GM23248 (cell line): ENCODE measurements around the gene SYPL1. TPM values are rescaled to one million over a fixed set of nuclear protein-coding genes. Genes with fewer than 3 reads are reported as not detected.

Experiments
- DNase-seq: peaks from one replicate; pipeline ENCODE4 v3.0.0-alpha.2; 2015
- H2AFZ ChIP-seq: fragments of 200-600 bp; sonication (generic); 2 replicates; pipeline ENCODE4 v1.6.1; 2016; ENCODE audit warnings: antibody characterized with exemption
- H3F3A ChIP-seq: fragments of 200-600 bp; sonication (generic); 2 replicates; pipeline ENCODE4 v1.6.1; 2016; ENCODE audit warnings: mild to moderate bottlenecking, antibody characterized with exemption, mixed run types; ENCODE audit not compliant: insufficient read depth
- H3K27ac ChIP-seq: fragments of 200-600 bp; sonication (generic); 2 replicates; pipeline ENCODE4 v1.5.1; 2016; ENCODE audit warnings: mild to moderate bottlenecking
- H3K27me3 ChIP-seq: fragments of 200-600 bp; sonication (generic); replicated peaks from 2 replicates; pipeline ENCODE4 v1.6.1; 2016; ENCODE audit warnings: mild to moderate bottlenecking; ENCODE audit not compliant: insufficient read depth
- H3K36me3 ChIP-seq: fragments of 200-600 bp; sonication (generic); 2 replicates; pipeline ENCODE4 v1.6.1; 2016; ENCODE audit warnings: low read depth, mild to moderate bottlenecking
- H3K4me1 ChIP-seq: fragments of 200-600 bp; sonication (generic); 2 replicates; pipeline ENCODE4 v1.6.1; 2016; ENCODE audit warnings: mild to moderate bottlenecking; ENCODE audit not compliant: insufficient read depth
- H3K4me2 ChIP-seq: fragments of 200-600 bp; sonication (generic); one replicate; pipeline ENCODE4 v1.6.1; 2016; ENCODE audit warnings: mild to moderate bottlenecking; ENCODE audit not compliant: unreplicated experiment
- H3K4me3 ChIP-seq: fragments of 200-600 bp; sonication (generic); 2 replicates; pipeline ENCODE4 v1.5.1; 2016; ENCODE audit warnings: mild to moderate bottlenecking
- H3K79me2 ChIP-seq: fragments of 200-600 bp; sonication (generic); 2 replicates; pipeline ENCODE4 v1.6.1; 2016; ENCODE audit warnings: mild to moderate bottlenecking; ENCODE audit not compliant: insufficient read depth
- H3K9ac ChIP-seq: fragments of 200-600 bp; sonication (generic); 2 replicates; pipeline ENCODE4 v1.6.1; 2016; ENCODE audit warnings: mild to moderate bottlenecking
- H3K9me2 ChIP-seq: fragments of 200-600 bp; sonication (generic); 2 replicates; pipeline ENCODE4 v1.6.1; 2016; ENCODE audit warnings: mixed run types, mild to moderate bottlenecking, moderate library complexity; ENCODE audit not compliant: insufficient read depth
- H3K9me3 ChIP-seq: fragments of 200-600 bp; sonication (generic); one replicate; pipeline ENCODE4 v1.6.1; 2017; ENCODE audit warnings: low read depth
- H4K20me1 ChIP-seq: fragments of 200-600 bp; sonication (generic); 2 replicates; pipeline ENCODE4 v1.6.0; 2016; ENCODE audit not compliant: insufficient read depth
- EZH2 ChIP-seq: fragments of 200-600 bp; sonication (generic); IDR thresholded peaks from 2 replicates; pipeline ENCODE4 v1.6.1; 2018; ENCODE audit warnings: antibody characterized with exemption, mild to moderate bottlenecking; ENCODE audit not compliant: insufficient read depth, poor library complexity, severe bottlenecking
- EZH2phosphoT487 ChIP-seq: fragments of 200-600 bp; sonication (generic); IDR thresholded peaks from 2 replicates; pipeline ENCODE4 v1.6.1; 2018; ENCODE audit warnings: antibody characterized with exemption, moderate library complexity, mild to moderate bottlenecking, low read depth; ENCODE audit not compliant: insufficient read depth
- WGBS, 2 experiments: methylation state at CpG; one replicate each; pipeline ENCODE4 v1.1.6; 2015 to 2017; ENCODE audit warnings: low lambda C conversion rate in 2 of 2, low coverage in 1 of 2; ENCODE audit errors: missing lambda C conversion rate in 2 of 2; 5-methylcytosine and 5-hydroxymethylcytosine counted together
- in situ Hi-C: fragments of 300-500 bp; cut with MboI; formaldehyde crosslinking; loops from 2 replicates; pipeline ENCODE4 v1.15.0; 2020
- polyA plus RNA-seq: library from polyadenylated mRNA; unstranded; fragments of >200 nt; fragmentation: Nextera tagmentation; extraction: Ambion mirVana; gene quantifications from 2 replicates; pipeline ENCODE4 v1.2.1, GENCODE V29; 2016
- total RNA-seq: library from RNA; depleted of rRNA; stranded (reverse); fragments of >200 nt; shearing (Covaris generic); gene quantifications from 2 replicates; pipeline ENCODE4 v1.2.3, GENCODE V29; 2014

Gene SYPL1
- total and polyA plus RNA-seq, 2 experiments from 2014 or later: 49.0 to 105 TPM

GRCh38 chr7:106073701-106074100 is 38.4 kb downstream of the SYPL1 start:
- no peak overlapping the region for H3K9ac ChIP-seq
- H3K9me3 ChIP-seq: no peaks in the 10 kb centered on the region
- no peak overlapping the region for H3K4me3 ChIP-seq
- no peak overlapping the region for H3K4me2 ChIP-seq
- in situ Hi-C loops: no loop called here
- peaks cover 7% of the 10 kb centered on the region for H3F3A ChIP-seq
- WGBS, 2 experiments: 63 to 81% methylated on average over 3 of the region's 3 CpGs
- H3K4me1 ChIP-seq: peaks cover 8% of the 10 kb centered on the region
- H3K27me3 ChIP-seq: no peaks in the 10 kb centered on the region
- no peaks in the 10 kb centered on the region for H3K36me3 ChIP-seq
- no peak for DNase-seq
- H3K9me2 ChIP-seq: no peaks in the 10 kb centered on the region
- no peak for TF ChIP-seq EZH2
- no peak overlapping the region for H3K27ac ChIP-seq
- H2AFZ ChIP-seq: no peak overlapping the region
- no peaks in the 10 kb centered on the region for H4K20me1 ChIP-seq
- H3K79me2 ChIP-seq: no peaks in the 10 kb centered on the region

GRCh38 chr7:106072715-106073091 is 39.4 kb downstream of the SYPL1 start:
- WGBS, 2 experiments: 77 to 89% methylated on average over 4 of the region's 4 CpGs
- Histone ChIP-seq H3K4me1 (peaks cover 15% of the 10 kb centered on the region), H3K9me3 (no peaks in the 10 kb centered on the region), H3K9me2 (no peaks in the 10 kb centered on the region), H3K4me3 (no peak overlapping the region), H3K79me2 (no peaks in the 10 kb centered on the region), H3K9ac (no peak overlapping the region), H3K4me2 (no peak overlapping the region), H4K20me1 (no peaks in the 10 kb centered on the region), H3K27me3 (no peaks in the 10 kb centered on the region), H3F3A (peaks cover 12% of the 10 kb centered on the region), H3K27ac (no peak overlapping the region), H2AFZ (no peak overlapping the region), H3K36me3 (no peaks in the 10 kb centered on the region)
- in situ Hi-C loops: no loop called here
- no peak for TF ChIP-seq EZH2
- no peak for TF ChIP-seq EZH2phosphoT487
- DNase-seq: no peak

- Histone ChIP-seq H3K4me3 (no peak overlapping the region), H3F3A (peaks cover 12% of the 10 kb centered on the region), H3K4me2 (no peak overlapping the region), H3K36me3 (no peaks in the 10 kb centered on the region), H3K27me3 (no peaks in the 10 kb centered on the region), H3K79me2 (no peaks in the 10 kb centered on the region), H3K9me2 (no peaks in the 10 kb centered on the region), H3K27ac (no peak overlapping the region), H2AFZ (no peak overlapping the region), H4K20me1 (no peaks in the 10 kb centered on the region), H3K4me1 (peaks cover 15% of the 10 kb centered on the region), H3K9me3 (no peaks in the 10 kb centered on the region), H3K9ac (no peak overlapping the region)
- in situ Hi-C loops: no loop called here
- DNase-seq: no peak
- no peak for TF ChIP-seq EZH2
- TF ChIP-seq EZH2phosphoT487: no peak
- WGBS, 2 experiments: 51 to 55% methylated on average over 9 of the region's 9 CpGs
Measured at GRCh38 chr7:106071999-106072714, 40.0 kb downstream of the SYPL1 start.

- TF ChIP-seq EZH2: no peak
- TF ChIP-seq EZH2phosphoT487: no peak
- Histone ChIP-seq H3K4me2 (no peak overlapping the region), H3K9me3 (no peaks in the 10 kb centered on the region), H4K20me1 (no peaks in the 10 kb centered on the region), H3K4me3 (no peak overlapping the region), H3F3A (peaks cover 12% of the 10 kb centered on the region), H3K27me3 (no peaks in the 10 kb centered on the region), H3K27ac (no peak overlapping the region), H3K4me1 (peaks cover 15% of the 10 kb centered on the region), H3K79me2 (no peaks in the 10 kb centered on the region), H3K9me2 (no peaks in the 10 kb centered on the region), H3K9ac (no peak overlapping the region), H2AFZ (no peak overlapping the region), H3K36me3 (no peaks in the 10 kb centered on the region)
- WGBS, 2 experiments: 88 to 94% methylated on average over 8 to 9 of the region's 9 CpGs
- in situ Hi-C loops: no loop called here
- DNase-seq: no peak
Measured at GRCh38 chr7:106071356-106071998, 40.6 kb downstream of the SYPL1 start.
